K562 (cell line): ENCODE measurements around the gene ABHD1. TPM values are rescaled to one million over a fixed set of nuclear protein-coding genes. Genes with fewer than 3 reads are reported as not detected.
A peak's percentile ranks its signal among the peaks of the same experiment; 100 is the strongest.

ENCODE experiments used
- ATAC-seq: fragments of 200-7000 bp; cut with Tn5 transposase; 3 replicates; pipeline ENCODE4 v1.9.1; 2020; ENCODE audit warnings: moderate library complexity
- BruUV-seq: library from RNA; stranded (reverse); fragments of 400-500 nt; replicated peaks from 2 replicates; lab custom pipeline; 2021; lab: Mats Ljungman, UMichigan
- CTCF ChIA-PET: fragments of 300-600 bp; formaldehyde crosslinking; extraction: SDS; loops from one replicate; lab custom pipeline; 2021; ENCODE audit warnings: low intra/inter-chr PET ratio; lab: Yijun Ruan, JAX
- POLR2A ChIA-PET: fragments of 300-600, 350-650 bp; sonication (Branson Sonifier 250); formaldehyde crosslinking; extraction: SDS; loops from one replicate; lab custom pipeline; 2021; ENCODE audit warnings: antibody characterized with exemption, inconsistent platforms; lab: Yijun Ruan, JAX
- DNase-seq, 4 experiments: peaks; one replicate each; pipeline versions ENCODE4 v3.0.0 to v3.0.0-alpha.2; 2011 to 2018; ENCODE audit warnings: low spot score in 3 of 4, mixed read lengths in 3 of 4; ENCODE audit errors: extremely low read depth in 1 of 4
- FAIRE-seq: peaks from 2 replicates; lab custom pipeline; 2011; peaks lifted over from hg19 to GRCh38; lab: Jason Lieb, UNC
- H2AFZ ChIP-seq: 2 replicates; pipeline ENCODE4 v1.6.0; 2011; ENCODE audit warnings: low read depth, low read length, control low read depth, inconsistent platforms
- H3K27ac ChIP-seq: fragments of 200-600 bp; 3 replicates; pipeline ENCODE4 v1.8.0; 2011; ENCODE audit warnings: low read depth, mild to moderate bottlenecking, control low read depth, inconsistent platforms, low read length, moderate library complexity, mixed read lengths; ENCODE audit errors: extremely low read depth
- H3K27me3 ChIP-seq, 2 experiments: fragments of 300-600 bp in 1 of 2; 2 replicates in 1 of 2; 3 replicates in 1 of 2; pipeline versions ENCODE4 v1.6.0 to v1.8.0; 2011; ENCODE audit warnings: inconsistent platforms in 2 of 2, low read length in 2 of 2, mild to moderate bottlenecking in 1 of 2, mixed read lengths in 1 of 2, moderate library complexity in 1 of 2; ENCODE audit not compliant: control insufficient read depth in 2 of 2, insufficient read depth in 2 of 2
- H3K36me3 ChIP-seq: fragments of 300-600 bp; 3 replicates; pipeline ENCODE4 v1.8.0; 2011; ENCODE audit warnings: mild to moderate bottlenecking, low read length, inconsistent platforms; ENCODE audit not compliant: control insufficient read depth, insufficient read depth
- H3K4me1 ChIP-seq, 2 experiments: fragments of 200-600 bp in 1 of 2; replicated peaks in 1 of 2; 2 replicates in 1 of 2; 3 replicates in 1 of 2; pipeline versions ENCODE4 v1.5.1 to v1.8.0; 2011; ENCODE audit warnings: inconsistent platforms in 2 of 2, low read length in 2 of 2, mild to moderate bottlenecking in 1 of 2, mixed read lengths in 1 of 2, moderate library complexity in 1 of 2; ENCODE audit not compliant: control insufficient read depth in 2 of 2, insufficient read depth in 2 of 2
- H3K4me2 ChIP-seq: 2 replicates; pipeline ENCODE4 v1.6.1; 2011; ENCODE audit warnings: low read length, control low read depth, inconsistent platforms, mixed read lengths; ENCODE audit not compliant: insufficient read depth
- H3K4me3 ChIP-seq: fragments of 200-600 bp; sonication (generic), shearing (Covaris generic); 2 replicates; pipeline ENCODE4 v1.5.1; 2016; ENCODE audit warnings: control low read depth, inconsistent platforms
- H3K79me2 ChIP-seq: fragments of 200-600 bp; 3 replicates; pipeline ENCODE4 v1.8.0; 2011; ENCODE audit warnings: low read length, inconsistent platforms; ENCODE audit not compliant: control insufficient read depth, insufficient read depth
- H3K9ac ChIP-seq, 2 experiments: 2 replicates each; pipeline versions ENCODE4 v1.6.0 to v1.6.1; 2011; ENCODE audit warnings: low read depth in 2 of 2, low read length in 2 of 2, control low read depth in 1 of 2, inconsistent platforms in 1 of 2, mild to moderate bottlenecking in 1 of 2, mixed read lengths in 1 of 2; ENCODE audit not compliant: insufficient read depth in 1 of 2
- H3K9me1 ChIP-seq: one replicate; pipeline ENCODE4 v1.6.0; 2011; ENCODE audit warnings: inconsistent platforms, mild to moderate bottlenecking, low read length, moderate library complexity; ENCODE audit not compliant: control insufficient read depth, insufficient read depth
- H3K9me3 ChIP-seq: replicated peaks from 2 replicates; pipeline ENCODE4 v1.5.1; 2011; ENCODE audit warnings: low read depth, low read length, inconsistent platforms; ENCODE audit not compliant: control insufficient read depth, insufficient read depth
- H4K20me1 ChIP-seq: replicated peaks from 2 replicates; pipeline ENCODE4 v1.6.1; 2011; ENCODE audit warnings: low read length, inconsistent platforms, mixed read lengths; ENCODE audit not compliant: control insufficient read depth, insufficient read depth
- ATF1 ChIP-seq, 2 experiments: fragments of 450-650 bp in 1 of 2; IDR thresholded peaks; 2 replicates each; pipeline ENCODE4 v1.6.1; 2016; ENCODE audit warnings: missing compliant biosample characterization in 1 of 2, missing genetic modification characterization in 1 of 2
- CBX5 ChIP-seq: IDR thresholded peaks from 2 replicates; pipeline ENCODE4 v1.6.1; 2014; ENCODE audit warnings: low read depth, borderline replicate concordance
- FOS ChIP-seq: IDR thresholded peaks from 3 replicates; pipeline ENCODE4 v1.6.1; 2011; ENCODE audit not compliant: insufficient read length; ENCODE audit errors: extremely low read depth
- HES1 ChIP-seq: fragments of 450-650 bp; IDR thresholded peaks from 2 replicates; pipeline ENCODE4 v1.6.1; 2016; ENCODE audit warnings: low read depth, mild to moderate bottlenecking, moderate library complexity
- HNRNPH1 ChIP-seq: fragments of 200-400 bp; formaldehyde crosslinking; optimal IDR thresholded peaks from 2 replicates; pipeline ENCODE3; 2017; ENCODE audit warnings: low read depth, mild to moderate bottlenecking, low read length, moderate library complexity
- KLF6 ChIP-seq: fragments of 250-450 bp; sonication (Bioruptor Pico); IDR thresholded peaks from 2 replicates; pipeline ENCODE4 v1.4.0; 2020; ENCODE audit warnings: mild to moderate bottlenecking, moderate library complexity, borderline replicate concordance
- MED1 ChIP-seq: sonication (generic); formaldehyde crosslinking; IDR thresholded peaks from 2 replicates; pipeline ENCODE4 v1.8.1; 2023; ENCODE audit warnings: missing genetic modification reagents, borderline replicate concordance
- PML ChIP-seq: IDR thresholded peaks from 2 replicates; pipeline ENCODE4 v1.6.1; 2012; ENCODE audit warnings: low read length, inconsistent platforms
- RCOR1 ChIP-seq, 2 experiments: IDR thresholded peaks; 2 replicates each; pipeline ENCODE4 v1.6.1; 2012; ENCODE audit warnings: low read depth in 2 of 2, low read length in 2 of 2, borderline replicate concordance in 1 of 2, improper control_type of control experiment in 1 of 2
- SP1 ChIP-seq: sonication (generic); formaldehyde crosslinking; IDR thresholded peaks from 2 replicates; pipeline ENCODE4 v1.8.1; 2022; ENCODE audit warnings: mild to moderate bottlenecking, missing genetic modification reagents
- SRSF9 ChIP-seq: fragments of 200-400 bp; formaldehyde crosslinking; IDR thresholded peaks from 2 replicates; pipeline ENCODE4 v1.6.1; 2017; ENCODE audit warnings: low read depth, low read length, borderline replicate concordance
- TOE1 ChIP-seq, 2 experiments: fragments of 450-650 bp in 1 of 2; sonication (generic) in 1 of 2; formaldehyde crosslinking in 1 of 2; IDR thresholded peaks; 2 replicates each; pipeline versions ENCODE4 v1.7.1 to v1.8.0; 2016 to 2022; ENCODE audit warnings: borderline replicate concordance in 2 of 2, mild to moderate bottlenecking in 2 of 2, antibody characterized with exemption in 1 of 2, inconsistent platforms in 1 of 2, low read depth in 1 of 2, missing genetic modification reagents in 1 of 2, moderate library complexity in 1 of 2
- UBTF ChIP-seq, 2 experiments: IDR thresholded peaks; 2 replicates each; pipeline ENCODE4 v1.6.1; 2012; ENCODE audit warnings: improper control_type of control experiment in 2 of 2, low read depth in 2 of 2, low read length in 2 of 2, borderline replicate concordance in 1 of 2
- ZNF583 ChIP-seq: fragments of 250-450 bp; sonication (Bioruptor Pico); IDR thresholded peaks from 2 replicates; pipeline ENCODE4 v1.4.0; 2020
- ZNF586 ChIP-seq: fragments of 450-650 bp; formaldehyde crosslinking; conservative IDR thresholded peaks from 2 replicates; pipeline ENCODE4 v1.4.0; 2020; ENCODE audit warnings: mild to moderate bottlenecking, moderate library complexity
- ZNF639 ChIP-seq, 2 experiments: fragments of 200-800 bp in 1 of 2; sonication (Bioruptor generic) in 1 of 2; sonication (generic) in 1 of 2; formaldehyde crosslinking in 1 of 2; IDR thresholded peaks in 1 of 2; conservative IDR thresholded peaks in 1 of 2; 2 replicates each; pipeline versions ENCODE4 v1.5.0 to v1.6.1; 2016 to 2020; ENCODE audit warnings: missing compliant biosample characterization in 1 of 2, missing genetic modification characterization in 1 of 2, missing genetic modification reagents in 1 of 2
- ZNF76 ChIP-seq: fragments of 250-450 bp; sonication (Bioruptor Pico); IDR thresholded peaks from 2 replicates; pipeline ENCODE4 v1.4.0; 2020; ENCODE audit warnings: mild to moderate bottlenecking, moderate library complexity, borderline replicate concordance
- WGBS: fragments of 100-300 bp; shearing (Covaris generic); methylation state at CpG from one replicate; pipeline ENCODE4 v1.1.6; 2016; ENCODE audit warnings: low coverage, mixed read lengths; ENCODE audit not compliant: insufficient coverage; ENCODE audit errors: missing lambda C conversion rate; 5-methylcytosine and 5-hydroxymethylcytosine counted together
- in situ Hi-C: fragments of 300-500 bp; cut with MboI; formaldehyde crosslinking; loops from 4 replicates; pipeline ENCODE4 v1.15.0; 2018; ENCODE audit warnings: inconsistent platforms, mixed read lengths
- intact Hi-C: fragments of 100-400 bp; cut with micrococcal nuclease; formaldehyde crosslinking; loops from 2 replicates; pipeline ENCODE4 v1.14.2; 2022
- polyA plus RNA-seq, 8 experiments: library from polyadenylated mRNA; depleted of rRNA in 4 of 8; stranded (reverse) in 5 of 8; unstranded in 3 of 8; fragments of >200 nt; fragmentation: Nextera tagmentation in 2 of 8; fragmentation: Illumina TruSeq in 1 of 8; extraction: Ambion mirVana in 2 of 8; extraction: Trizol in 1 of 8; gene quantifications; 2 replicates each; pipeline versions ENCODE4 v1.2.1 to v1.2.3, GENCODE V29; 2011 to 2014; ENCODE audit warnings: inconsistent platforms in 1 of 8, missing spikeins in 1 of 8
- total RNA-seq, 7 experiments: library from RNA; depleted of rRNA in 6 of 7; stranded (reverse); fragments of >200 nt in 6 of 7; fragmentation: Illumina TruSeq in 2 of 7; extraction: Trizol in 2 of 7; gene quantifications; 2 replicates each; pipeline versions ENCODE4 v1.2.1 to v1.2.3, GENCODE V29; 2011 to 2021; ENCODE audit warnings: low replicate concordance in 1 of 7

ABHD1 gene
- total and polyA plus RNA-seq, 9 of the 15 experiments (the other 6 are each of a cell fraction or from before 2014, with no cell fraction given), result 0.10 to 0.16 (median 0.11) TPM; not detected in 5

- Histone ChIP-seq H4K20me1 (no peaks in the 10 kb centered on the region), H3K9me3 (no peaks in the 10 kb centered on the region), H3K4me1 (peaks cover 0 to 10% of the 10 kb centered on the region in 2 experiments; a peak in 2 of 5 replicates), H3K4me2 (no peak overlapping the region), H3K9ac (no peak overlapping the region), H3K27ac (no peak overlapping the region), H2AFZ (no peak overlapping the region), H3K27me3 (peaks cover 2 to 4% of the 10 kb centered on the region in 2 experiments; a peak in 1 of 5 replicates), H3K9me1 (no peaks in the 10 kb centered on the region), H3K4me3 (no peak overlapping the region), H3K79me2 (no peaks in the 10 kb centered on the region), H3K36me3 (no peaks in the 10 kb centered on the region)
- no peak for DNase-seq
- no peak for ATAC-seq
- BruUV-seq, result no TSS peak
- ChIA-PET CTCF (interaction anchor here (0.6 kb wide), 1 partner anchor 176 kb away, joined by 3 read pairs; no protein-coding TSS in a partner anchor), POLR2A (interaction anchor here (0.6 to 1.0 kb wide), 2 partner anchors 70 to 241 kb away, joined by 3 to 4 read pairs; partner anchors contain the start of gene GTF3C2)
- 8% methylated on average over 2 of the region's 2 CpGs for WGBS
- no peak for FAIRE-seq
- in situ Hi-C loops (no loop called here), intact Hi-C loops (no loop called here)
- TF ChIP-seq CBX5 (no peak), MED1 (CRISPR knock-in tag) (no peak), ATF1 (CRISPR knock-in tag; IDR thresholded peaks at IDR 0.05) (no peak), ATF1 (tag; IDR thresholded peaks at IDR 0.05) (no peak), KLF6 (CRISPR knock-in tag) (no peak), HES1 (no peak), ZNF639 (CRISPR knock-in tag; conservative IDR thresholded peaks at IDR 0.05 in 1 of 2, IDR thresholded peaks at IDR 0.05 in 1 of 2) (no peak), TOE1 (IDR thresholded peaks at IDR 0.05; ENCODE audit: borderline replicate concordance) (no peak), TOE1 (CRISPR knock-in tag; IDR thresholded peaks at IDR 0.05; ENCODE audit: borderline replicate concordance, low read depth) (no peak), ZNF586 (CRISPR knock-in tag) (no peak), SP1 (CRISPR knock-in tag) (no peak), RCOR1 (IDR thresholded peaks at IDR 0.05; ENCODE audit: borderline replicate concordance in 1 of 2, low read depth in 2 of 2, low read length in 2 of 2) (0 out of 4 replicates have a peak, but pooled peaks of 1 of the 2 experiments have one; percentile 18), ZNF583 (CRISPR knock-in tag) (no peak), PML (no peak), FOS (no peak), HNRNPH1 (no peak), UBTF (IDR thresholded peaks at IDR 0.05; ENCODE audit: borderline replicate concordance in 1 of 2, low read depth in 2 of 2, low read length in 2 of 2) (no peak), ZNF76 (CRISPR knock-in tag) (no peak), SRSF9 (no peak)
Observed at GRCh38 chr2:27115519-27115918, 8.1 kb upstream of the ABHD1 start.
